Renal cortex interstitium (tissue), 11 donors: ENCODE measurements around the gene CST11. TPM values are rescaled to one million over a fixed set of nuclear protein-coding genes. Genes with fewer than 3 reads are reported as not detected.

Experiments used
- DNase-seq, 11 donors: peaks; one replicate each; pipeline ENCODE4 v3.0.0-alpha.2; 2013; ENCODE audit warnings: low read depth in 9 of 11, low spot score in 4 of 11; ENCODE audit errors: extremely low read depth in 1 of 11
- polyA plus RNA-seq, 3 donors: library from polyadenylated mRNA; unstranded; fragments of 120-200 nt; gene quantifications; one replicate each; pipeline ENCODE4 v1.2.1, GENCODE V29; 2013; ENCODE audit not compliant: insufficient read length in 3 of 3

The CST11 gene
- polyA plus RNA-seq, 3 donors, result not detected

DNA sequence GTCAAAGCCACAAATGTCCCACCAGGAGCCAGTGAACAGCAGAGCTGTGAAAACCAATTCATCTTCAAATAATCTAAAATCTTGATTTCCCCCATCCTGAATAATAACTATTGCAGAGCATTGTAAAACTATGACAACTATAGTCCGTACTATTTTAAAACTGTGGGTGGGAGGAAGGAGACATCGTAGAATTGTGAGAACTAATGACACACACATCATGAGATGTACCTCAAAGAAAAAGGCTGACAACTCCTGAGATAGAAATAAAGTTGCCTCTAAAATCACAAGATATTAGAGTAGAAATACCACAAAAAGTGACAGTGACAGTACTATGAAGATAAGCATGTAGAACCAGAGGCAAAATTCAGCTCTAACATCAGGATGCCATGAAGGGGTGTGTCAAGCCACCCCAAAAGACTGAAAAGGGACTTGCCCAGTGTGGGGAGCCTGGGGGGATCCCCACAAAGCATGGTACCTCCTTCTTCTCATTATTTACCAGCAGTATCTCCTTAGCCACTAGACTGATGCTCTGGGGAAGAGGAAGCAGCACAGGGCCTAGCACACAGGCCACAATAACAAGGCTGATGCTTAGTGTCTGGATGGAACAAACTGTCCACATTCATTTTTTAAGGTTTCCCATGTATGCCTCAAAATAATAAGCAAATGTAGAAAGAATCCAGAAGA lies 44.8 kb downstream of the CST11 start:
- no peak for DNase-seq

DNA sequence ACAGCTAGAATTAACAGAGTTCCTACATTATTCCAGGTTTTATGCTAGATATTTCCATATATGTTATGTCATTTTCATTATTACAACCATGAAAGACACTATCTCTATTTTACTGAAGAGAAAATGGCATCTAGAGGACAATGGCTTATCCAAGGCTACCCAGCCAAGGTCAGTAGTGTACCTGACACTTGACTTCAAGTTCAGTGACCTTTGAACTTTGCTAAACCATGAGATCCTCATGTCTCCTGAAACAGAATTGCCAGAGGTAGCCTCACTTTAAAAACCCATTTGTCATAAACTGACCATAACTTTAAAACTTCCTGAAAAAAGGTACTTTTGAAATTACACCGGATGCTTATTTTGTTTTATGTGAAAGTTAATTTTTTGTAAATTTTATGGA lies 45.8 kb downstream of the CST11 start:
- no peak for DNase-seq

DNA sequence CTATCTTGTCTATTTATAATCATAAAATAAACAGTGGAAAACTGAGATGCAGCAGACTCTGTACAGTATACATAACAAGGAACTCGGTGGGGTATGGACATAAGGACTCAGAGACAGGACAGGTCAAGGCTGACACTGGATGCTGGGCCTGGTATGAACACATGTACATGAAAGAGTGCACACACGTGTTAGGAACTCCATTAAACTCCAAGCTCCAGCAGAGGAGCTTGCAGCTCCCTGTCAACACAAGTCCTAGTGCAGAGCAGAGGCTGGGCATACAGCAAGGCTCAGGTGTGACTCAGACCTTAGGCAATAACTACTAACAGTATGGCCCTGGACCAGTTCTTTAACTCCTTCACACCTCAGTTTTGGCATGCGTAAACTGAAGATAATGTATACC lies 48.5 kb downstream of the CST11 start:
- DNase-seq, result no peak

DNA sequence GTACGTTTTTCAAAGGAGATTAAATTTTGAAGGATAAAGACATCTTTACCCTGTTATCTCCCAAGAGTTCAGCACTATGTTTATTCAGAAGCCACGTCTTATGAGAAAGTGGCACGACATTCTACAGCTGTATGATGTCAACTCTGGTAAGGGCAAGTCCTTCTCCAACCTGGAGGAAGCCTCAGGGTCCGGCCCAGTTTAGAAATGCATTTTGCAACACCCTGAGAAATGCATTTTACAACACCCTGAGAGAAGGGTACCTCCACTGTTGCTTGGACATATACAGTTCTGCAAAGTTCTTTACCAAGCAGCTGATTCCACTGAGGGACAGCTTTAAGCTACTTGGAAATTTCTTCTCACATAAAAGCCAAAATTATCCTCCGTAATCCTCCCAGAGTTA lies 48.9 kb downstream of the CST11 start:
- no peak for DNase-seq

DNA sequence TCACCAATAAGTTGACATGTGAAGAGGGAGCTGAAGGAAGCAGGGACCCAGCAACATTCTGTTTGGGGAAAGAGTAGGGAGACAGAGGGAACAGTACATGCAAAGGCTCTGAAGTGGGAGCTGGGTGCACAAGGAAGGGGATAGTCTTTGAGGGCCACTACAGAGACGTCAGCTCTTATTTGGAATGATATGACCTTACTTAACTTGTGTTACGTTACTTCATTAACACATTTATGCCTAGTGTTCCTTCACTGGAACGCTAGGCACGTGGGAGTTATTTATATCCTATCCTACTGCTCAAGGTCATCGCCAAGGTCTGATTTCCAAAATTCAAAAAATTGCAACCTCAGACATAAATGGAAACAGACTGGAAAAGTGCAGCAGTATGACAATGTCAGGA lies 51.6 kb downstream of the CST11 start:
- no peak for DNase-seq

Other genes starting within 250 kb of the CST11 start
- 10 to 100 TPM; 17.5 to 22.7 (median 19.1) TPM for gene NXT1, start 102.1 kb downstream of the CST11 start, polyA plus RNA-seq
- gene GZF1, start 90.7 kb downstream of the CST11 start, polyA plus RNA-seq, result 10 to 100 TPM; 15.0 to 16.9 (median 15.5) TPM
- gene NAPB, start 31.4 kb downstream of the CST11 start, polyA plus RNA-seq, result 10 to 100 TPM; 15.3 to 25.0 (median 18.1) TPM
- gene CSTL1, start 13.2 kb downstream of the CST11 start, polyA plus RNA-seq, result not detected
- gene CST8, start 38.2 kb upstream of the CST11 start, polyA plus RNA-seq, result not detected
- not detected for gene CST9L, start 115.6 kb upstream of the CST11 start, polyA plus RNA-seq
- gene CST9, start 153.0 kb upstream of the CST11 start, polyA plus RNA-seq, result under 1 TPM in 1 of 3 donors, not detected in 2; 0.09 TPM
- gene CST3, start 185.1 kb upstream of the CST11 start, polyA plus RNA-seq, result 100 to 1,000 TPM; 120 to 175 (median 175) TPM
- not detected for gene CST4, start 236.2 kb upstream of the CST11 start, polyA plus RNA-seq